Measurements from ENCODE around the gene ZNRF1.

- TF ChIP-seq SP4 (IDR thresholded peaks at IDR 0.05; ENCODE audit: low read length) (no peak), EZH2 (IDR thresholded peaks at IDR 0.05; ENCODE audit: low read depth, low read length, severe bottlenecking) (no peak), RNF2 (IDR thresholded peaks at IDR 0.05; ENCODE audit: borderline replicate concordance, low read depth, low read length, missing control alignments, poor library complexity, severe bottlenecking) (no peak)
Observed at GRCh38 chr16:75062976-75063346, 64.1 kb downstream of the ZNRF1 start.

All from H1 (cell line).